Hepatic stellate cell (primary cell): ENCODE data around the gene CHTF18.

ENCODE experiments used
- DNase-seq: peaks from one replicate; pipeline ENCODE4 v3.0.0; 2011; ENCODE audit warnings: low spot score

CHTF18 gene

DNA sequence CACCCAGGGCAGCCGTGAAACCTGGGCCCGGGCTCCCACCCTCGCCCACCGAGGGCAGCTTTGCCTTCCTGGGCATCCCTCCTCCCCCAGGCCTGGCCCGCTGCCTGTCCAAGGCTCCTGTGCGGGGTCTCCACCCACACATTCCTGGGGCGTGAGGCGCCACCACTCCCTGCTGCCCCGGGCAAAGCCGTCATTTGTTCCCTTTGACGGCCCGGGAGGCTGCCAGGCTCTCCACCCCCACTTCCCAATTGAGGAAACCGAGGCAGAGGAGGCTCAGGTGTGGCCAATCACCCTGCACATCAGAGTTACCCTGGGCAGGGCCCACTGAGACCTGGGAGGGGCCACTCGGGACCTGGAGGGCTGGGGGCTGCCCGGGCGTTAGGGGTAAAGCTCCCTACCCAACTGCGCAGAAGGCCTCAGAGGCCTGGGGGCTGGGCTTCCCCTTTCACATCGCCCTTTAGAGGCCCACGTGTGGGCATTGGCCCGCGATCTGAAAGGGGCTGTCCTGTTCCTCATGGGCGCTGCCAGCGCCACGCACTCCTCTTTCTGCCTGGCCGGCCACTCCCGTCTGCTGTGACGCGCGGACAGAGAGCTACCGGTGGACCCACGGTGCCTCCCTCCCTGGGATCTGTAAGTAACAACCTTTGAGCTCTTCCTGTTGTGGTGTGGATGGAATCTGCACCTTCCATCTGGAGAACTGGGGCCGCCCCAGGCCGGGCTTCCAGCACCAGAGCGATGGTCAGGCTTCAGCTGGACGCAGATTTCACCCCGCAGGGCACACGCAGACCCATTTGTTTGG lies 27.7 kb upstream of the CHTF18 start, which contains the start of gene MSLN:
Gene MSLN (plus strand): TSS at position 190 of the 799 bp plus-strand sequence. CDS start 1,947 bp downstream, outside the sequence.
- DNase-seq = no peak

DNA sequence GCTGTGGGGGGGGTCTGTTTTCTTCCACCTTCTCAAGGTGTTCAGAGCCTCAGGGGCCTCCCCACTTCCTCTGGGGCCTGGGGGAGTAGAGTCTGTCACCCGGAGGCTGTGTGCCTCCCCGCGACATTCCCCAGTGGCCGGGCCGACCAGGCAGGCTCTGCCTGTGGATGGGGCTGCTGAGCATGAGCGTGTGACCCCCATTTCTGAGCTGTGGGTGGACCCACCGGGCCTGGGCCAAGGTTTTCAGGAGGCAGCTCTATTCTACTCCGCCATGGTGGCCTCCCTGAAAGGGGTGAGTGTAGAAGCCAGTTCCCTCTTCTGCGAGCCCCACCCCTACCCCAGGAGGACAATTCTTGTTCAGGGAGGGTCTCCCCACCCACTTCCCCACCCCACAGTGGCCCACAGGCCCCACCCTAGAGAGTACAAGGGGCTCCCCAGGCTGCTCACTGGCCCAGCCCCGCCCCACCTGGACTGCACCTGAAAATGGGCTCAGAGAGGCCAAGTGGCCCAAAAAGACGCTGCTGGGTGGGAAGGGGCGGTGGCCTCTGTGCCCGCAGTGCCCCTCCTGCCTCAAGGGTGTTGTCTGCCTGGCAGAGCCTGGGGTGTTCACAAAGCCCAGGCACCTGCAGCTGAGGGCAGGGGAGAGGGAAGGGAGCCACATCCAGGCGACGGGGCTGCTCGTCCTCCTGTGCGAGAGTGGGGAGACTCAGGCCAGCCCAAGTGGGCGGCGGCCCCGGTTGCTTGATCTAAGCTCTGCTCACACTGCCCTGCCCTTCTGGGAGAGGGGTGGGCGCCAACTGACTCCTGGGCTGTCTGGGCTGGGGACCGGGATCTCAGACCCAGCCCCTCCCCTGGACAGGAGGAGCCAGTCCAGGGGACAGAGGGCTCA lies 26.6 kb upstream of the CHTF18 start:
- no peak for DNase-seq

DNA sequence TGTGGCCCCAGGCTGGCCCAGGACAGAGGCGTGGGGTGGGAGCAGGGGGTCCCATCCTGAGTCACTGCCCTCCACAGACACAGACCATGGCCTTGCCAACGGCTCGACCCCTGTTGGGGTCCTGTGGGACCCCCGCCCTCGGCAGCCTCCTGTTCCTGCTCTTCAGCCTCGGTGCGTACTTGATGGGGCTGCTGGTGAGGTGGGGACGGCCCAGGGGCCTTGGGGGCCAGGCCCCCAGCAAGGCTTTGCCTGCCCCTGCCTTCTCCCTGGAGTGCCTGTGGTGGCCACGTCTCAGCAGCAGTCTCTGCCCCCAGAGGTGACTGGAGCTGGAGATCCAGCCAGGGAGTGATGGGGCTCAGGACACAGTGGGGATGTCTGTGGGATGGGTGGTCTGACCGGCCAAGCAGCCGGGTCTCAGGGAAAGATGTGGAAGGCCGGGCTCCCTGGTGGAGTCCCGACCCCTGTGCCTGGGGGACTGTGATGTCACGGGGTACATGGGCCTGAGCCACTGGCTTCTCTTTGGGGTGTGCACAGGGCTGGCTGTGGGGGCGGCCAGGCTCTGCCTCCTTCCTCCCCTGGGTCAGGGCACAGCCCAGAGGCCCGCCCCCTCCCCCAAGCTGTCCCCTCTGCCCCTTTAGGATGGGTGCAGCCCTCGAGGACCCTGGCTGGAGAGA lies 25.7 kb upstream of the CHTF18 start:
- DNase-seq = no peak

DNA sequence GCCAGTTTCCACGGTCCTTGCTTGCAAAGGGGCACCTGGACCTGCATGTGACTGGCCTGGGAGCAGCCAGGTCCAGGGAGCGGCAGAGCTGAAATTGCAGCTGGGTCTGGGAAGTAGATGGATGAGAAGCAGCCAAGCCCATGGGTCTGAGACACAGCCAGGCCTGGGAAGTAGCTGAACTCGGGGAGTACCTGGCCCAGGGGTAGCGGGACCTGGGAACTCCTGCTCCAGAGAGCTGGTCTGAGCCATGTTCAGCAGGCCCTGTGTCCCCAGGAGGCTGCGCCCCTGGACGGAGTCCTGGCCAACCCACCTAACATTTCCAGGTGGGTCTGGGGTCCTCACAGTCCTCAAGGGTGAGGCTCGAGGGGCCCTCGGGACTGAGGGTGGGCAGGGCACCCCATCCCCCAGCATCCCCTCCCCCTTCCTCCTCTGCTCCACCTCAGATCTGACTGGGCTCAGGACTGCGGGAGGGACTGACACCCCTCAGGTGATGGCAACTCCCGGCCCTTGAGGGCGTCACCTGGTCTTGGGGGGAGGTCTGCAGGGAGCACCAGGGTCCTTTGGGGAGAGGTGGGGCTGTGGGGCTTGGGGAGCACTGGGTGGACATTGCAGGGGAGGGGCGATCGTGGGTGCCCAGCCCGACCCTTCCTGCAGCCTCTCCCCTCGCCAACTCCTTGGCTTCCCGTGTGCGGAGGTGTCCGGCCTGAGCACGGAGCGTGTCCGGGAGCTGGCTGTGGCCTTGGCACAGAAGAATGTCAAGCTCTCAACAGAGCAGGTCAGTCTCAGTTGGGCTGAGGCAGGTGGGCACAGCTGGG lies 24.8 kb upstream of the CHTF18 start:
- DNase-seq = no peak

DNA sequence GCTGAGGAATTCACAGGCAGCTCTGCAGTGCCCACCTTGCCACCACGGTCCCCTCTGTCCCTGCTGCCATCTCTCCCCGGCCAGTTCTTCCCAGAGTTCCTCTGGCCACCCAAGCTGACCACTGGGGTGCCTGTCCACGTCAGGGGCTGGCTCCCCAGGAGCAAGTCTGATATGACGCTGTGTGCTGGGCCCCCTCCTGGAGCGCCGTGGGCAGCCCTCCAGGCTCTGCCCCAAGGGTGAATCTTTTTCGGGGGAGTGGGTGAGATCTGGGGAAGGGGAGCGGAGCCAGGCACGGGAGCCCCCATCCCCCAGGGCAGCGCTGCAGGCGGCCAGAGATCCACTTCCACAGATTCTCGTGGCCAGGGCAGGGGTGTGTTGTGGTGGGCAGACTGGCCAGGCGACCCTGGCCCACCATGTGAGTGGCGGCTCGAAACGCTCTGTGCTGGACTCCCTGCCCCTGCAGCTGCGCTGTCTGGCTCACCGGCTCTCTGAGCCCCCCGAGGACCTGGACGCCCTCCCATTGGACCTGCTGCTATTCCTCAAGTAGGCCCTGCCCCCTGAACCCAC lies 24.2 kb upstream of the CHTF18 start:
- DNase-seq = no peak

DNA sequence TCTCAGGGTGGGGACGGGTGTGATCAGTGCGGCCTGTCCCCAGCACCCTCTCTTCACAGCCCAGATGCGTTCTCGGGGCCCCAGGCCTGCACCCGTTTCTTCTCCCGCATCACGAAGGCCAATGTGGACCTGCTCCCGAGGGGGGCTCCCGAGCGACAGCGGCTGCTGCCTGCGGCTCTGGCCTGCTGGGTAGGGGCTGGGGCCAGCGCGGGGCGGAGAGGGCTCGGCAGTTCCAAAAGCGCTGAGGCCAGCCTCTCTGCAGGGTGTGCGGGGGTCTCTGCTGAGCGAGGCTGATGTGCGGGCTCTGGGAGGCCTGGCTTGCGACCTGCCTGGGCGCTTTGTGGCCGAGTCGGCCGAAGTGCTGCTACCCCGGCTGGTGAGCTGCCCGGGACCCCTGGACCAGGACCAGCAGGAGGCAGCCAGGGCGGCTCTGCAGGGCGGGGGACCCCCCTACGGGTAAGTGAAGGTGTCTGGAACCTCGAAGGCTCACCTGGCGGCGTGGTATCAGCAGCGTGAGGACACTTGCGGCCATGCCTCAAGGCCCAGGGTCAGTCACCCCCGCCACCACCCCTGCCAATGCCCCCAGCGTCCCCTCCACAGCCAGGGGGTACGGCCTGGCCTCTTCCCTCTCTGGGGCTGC lies 23.5 kb upstream of the CHTF18 start:
- no peak for DNase-seq

DNA sequence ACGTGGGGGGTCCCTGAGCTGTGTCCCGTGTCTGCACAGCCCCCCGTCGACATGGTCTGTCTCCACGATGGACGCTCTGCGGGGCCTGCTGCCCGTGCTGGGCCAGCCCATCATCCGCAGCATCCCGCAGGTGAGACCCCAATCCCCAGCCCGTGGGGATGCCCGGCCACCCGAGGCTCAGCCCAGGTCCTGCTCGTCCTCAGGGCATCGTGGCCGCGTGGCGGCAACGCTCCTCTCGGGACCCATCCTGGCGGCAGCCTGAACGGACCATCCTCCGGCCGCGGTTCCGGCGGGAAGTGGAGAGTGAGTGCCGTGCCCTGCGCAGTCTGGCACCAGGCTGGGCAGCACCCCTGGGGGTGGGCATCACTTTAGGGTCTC lies 22.9 kb upstream of the CHTF18 start:
- DNase-seq = no peak

DNA sequence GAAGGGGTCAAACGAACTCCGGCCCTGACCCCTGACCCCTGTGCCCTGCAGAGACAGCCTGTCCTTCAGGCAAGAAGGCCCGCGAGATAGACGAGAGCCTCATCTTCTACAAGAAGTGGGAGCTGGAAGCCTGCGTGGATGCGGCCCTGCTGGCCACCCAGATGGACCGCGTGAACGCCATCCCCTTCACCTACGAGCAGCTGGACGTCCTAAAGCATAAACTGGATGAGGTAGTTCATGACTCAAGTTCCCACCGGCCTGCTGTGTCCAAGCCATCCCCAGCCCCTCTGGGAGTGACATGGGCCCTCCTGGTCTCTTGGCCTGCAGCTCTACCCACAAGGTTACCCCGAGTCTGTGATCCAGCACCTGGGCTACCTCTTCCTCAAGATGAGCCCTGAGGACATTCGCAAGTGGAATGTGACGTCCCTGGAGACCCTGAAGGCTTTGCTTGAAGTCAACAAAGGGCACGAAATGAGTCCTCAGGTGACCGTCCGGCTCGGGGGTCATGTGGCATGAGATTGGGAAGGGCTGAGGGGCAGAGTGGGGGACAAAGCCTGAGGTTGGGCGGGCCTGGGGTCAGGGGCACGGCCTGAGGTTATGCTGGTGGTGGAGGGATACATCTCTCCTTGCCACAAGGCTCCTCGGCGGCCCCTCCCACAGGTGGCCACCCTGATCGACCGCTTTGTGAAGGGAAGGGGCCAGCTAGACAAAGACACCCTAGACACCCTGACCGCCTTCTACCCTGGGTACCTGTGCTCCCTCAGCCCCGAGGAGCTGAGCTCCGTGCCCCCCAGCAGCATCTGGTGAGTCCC lies 22.2 kb upstream of the CHTF18 start:
- no peak for DNase-seq

DNA sequence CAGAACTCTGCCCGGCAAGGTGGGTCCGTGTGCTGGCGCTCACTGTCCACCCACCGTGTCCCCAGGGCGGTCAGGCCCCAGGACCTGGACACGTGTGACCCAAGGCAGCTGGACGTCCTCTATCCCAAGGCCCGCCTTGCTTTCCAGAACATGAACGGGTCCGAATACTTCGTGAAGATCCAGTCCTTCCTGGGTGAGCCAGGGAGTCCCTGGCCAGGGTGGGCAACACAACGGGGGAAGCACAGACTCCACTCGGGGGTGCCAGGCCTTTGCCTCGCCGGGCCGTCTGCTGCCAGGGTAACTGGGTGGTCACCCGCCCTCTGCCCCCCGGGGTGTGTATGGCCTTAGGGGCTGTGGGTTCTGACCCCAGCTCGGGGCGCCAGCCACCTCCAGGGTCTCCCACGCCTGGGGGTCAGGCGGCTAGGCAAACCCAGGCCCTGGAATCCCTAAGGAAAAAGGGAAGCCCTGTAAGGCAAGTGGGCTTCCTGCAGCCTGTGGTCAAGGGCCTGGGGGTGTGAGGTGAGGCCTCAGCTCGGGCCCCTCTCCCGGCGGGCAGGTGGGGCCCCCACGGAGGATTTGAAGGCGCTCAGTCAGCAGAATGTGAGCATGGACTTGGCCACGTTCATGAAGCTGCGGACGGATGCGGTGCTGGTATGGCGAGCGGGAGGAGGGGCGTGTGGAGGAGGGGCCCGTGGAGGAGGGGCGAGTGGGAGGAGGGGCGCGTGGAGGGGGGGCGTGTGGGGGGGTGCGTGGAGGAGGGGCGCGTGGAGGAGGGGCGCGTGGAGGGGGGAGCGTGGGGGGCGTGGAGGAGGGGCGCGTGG lies 21.4 kb upstream of the CHTF18 start:
- DNase-seq = no peak

DNA sequence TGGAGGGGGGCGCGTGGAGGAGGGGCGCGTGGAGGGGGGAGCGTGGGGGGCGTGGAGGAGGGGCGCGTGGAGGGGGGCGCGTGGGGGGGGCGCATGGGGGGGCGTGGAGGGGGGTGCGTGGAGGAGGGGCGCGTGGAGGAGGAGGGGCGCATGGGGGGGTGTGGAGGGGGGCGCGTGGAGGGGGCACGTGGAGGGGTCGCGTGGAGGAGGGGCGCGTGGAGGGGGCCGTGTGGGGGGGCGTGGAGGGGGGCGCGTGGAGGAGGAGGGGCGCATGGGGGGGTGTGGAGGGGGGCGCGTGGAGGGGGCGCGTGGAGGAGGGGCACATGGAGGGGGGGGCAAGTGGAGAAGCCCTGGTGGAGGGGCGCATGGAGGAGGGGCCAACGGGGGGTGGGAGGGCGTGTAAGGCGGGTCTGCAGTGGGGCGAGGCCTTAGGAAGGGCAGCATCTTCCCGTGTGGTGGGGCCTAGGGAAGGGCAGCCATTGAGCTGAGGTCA lies 20.6 kb upstream of the CHTF18 start:
- DNase-seq = no peak

DNA sequence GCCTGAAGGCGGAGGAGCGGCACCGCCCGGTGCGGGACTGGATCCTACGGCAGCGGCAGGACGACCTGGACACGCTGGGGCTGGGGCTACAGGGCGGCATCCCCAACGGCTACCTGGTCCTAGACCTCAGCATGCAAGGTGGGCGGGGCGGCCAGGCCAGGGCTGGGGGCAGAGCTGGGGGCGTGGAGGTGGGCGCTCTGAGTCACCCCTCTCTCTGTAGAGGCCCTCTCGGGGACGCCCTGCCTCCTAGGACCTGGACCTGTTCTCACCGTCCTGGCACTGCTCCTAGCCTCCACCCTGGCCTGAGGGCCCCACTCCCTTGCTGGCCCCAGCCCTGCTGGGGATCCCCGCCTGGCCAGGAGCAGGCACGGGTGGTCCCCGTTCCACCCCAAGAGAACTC lies 20.0 kb upstream of the CHTF18 start:
- no peak for DNase-seq

DNA sequence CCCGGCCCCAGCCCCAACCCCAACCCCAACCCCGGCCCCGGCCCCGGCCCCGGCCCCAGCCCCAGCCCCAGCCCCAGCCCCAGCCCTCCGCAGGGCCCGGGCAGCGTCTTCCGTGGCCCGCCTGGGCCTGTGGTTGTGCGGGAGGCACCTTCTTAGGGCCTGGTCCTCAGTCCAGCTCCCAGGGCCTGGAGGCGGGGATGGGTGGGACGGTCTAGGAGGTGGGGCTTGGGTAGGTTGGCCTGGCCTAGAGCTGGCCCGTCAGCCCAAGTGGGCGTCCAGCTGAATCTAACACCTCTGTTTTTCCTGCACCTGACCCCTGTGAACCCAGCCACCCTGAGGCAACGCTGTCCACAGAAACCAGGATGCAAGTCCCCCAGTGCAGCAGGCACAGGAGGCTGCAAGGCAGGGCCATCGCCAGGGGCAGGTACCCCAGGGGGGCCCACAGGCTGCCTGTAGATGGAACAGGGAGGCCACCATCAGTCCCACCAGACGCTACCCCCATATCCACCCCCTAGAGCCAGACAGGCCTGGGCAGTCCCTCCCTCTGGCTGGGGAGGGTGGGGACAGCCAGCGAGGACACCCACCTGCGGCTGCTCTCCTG lies 19.1 kb upstream of the CHTF18 start:
- DNase-seq = no peak

DNA sequence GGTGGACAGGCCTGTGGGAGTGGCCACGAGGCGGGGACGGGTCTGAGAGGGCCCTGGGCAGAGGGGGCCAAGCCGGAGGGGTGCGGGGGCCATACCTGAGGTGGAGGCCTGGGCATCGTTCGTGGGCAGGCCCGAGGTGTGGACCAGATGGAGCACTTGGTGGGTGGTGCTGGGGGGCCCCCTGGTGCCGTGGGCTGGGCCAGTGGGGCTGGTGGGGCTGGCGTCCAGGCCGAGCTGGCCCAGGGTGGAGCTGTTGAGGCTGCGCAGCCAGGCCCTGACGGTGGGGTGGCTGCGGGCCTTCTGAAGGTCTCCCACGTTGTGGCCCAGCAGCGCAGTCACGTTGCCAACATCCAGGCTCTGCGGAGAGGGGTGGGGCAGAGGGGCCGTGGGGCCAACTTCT lies 18.5 kb upstream of the CHTF18 start:
- DNase-seq = no peak

DNA sequence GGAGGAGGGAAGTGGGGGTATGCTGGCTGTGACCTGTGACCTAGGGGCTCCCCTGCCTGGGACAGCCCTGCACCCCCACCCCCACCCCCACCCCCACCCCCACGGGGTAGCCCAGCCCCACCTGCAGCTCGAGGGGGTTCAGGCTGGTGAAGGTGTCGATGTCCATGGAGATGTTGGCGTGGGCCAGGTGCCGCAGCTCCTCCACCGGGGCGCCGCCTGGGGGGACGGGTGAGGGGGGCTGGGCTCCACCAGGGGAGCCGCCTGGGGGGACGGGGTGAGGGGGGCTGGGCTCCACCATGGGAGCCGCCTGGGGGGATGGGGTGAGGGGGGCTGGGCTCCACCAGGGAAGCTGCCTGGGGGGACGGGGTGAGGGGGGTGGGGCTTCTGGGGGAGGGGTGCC lies 18.0 kb upstream of the CHTF18 start:
- DNase-seq = no peak

DNA sequence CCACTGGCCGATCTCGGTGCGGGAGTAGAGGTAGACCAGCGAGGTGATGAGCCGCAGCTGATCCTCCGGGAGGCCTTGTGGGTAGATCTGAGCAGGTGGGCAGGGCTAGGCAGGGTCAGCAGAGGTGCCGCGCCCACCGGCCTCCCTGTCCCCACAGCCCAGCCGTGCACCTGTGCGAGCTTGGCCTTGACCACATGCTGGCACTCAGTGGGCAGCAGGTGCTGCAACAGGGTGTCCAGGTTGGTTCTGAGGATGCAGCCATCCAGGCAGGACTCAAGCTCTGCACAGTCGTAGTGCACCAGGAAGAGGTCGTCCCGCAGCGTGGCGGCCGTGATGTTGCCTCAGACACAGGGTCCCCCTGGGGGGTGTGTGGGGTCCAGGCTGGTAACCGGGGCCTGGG lies 15.5 kb upstream of the CHTF18 start:
- no peak for DNase-seq

DNA sequence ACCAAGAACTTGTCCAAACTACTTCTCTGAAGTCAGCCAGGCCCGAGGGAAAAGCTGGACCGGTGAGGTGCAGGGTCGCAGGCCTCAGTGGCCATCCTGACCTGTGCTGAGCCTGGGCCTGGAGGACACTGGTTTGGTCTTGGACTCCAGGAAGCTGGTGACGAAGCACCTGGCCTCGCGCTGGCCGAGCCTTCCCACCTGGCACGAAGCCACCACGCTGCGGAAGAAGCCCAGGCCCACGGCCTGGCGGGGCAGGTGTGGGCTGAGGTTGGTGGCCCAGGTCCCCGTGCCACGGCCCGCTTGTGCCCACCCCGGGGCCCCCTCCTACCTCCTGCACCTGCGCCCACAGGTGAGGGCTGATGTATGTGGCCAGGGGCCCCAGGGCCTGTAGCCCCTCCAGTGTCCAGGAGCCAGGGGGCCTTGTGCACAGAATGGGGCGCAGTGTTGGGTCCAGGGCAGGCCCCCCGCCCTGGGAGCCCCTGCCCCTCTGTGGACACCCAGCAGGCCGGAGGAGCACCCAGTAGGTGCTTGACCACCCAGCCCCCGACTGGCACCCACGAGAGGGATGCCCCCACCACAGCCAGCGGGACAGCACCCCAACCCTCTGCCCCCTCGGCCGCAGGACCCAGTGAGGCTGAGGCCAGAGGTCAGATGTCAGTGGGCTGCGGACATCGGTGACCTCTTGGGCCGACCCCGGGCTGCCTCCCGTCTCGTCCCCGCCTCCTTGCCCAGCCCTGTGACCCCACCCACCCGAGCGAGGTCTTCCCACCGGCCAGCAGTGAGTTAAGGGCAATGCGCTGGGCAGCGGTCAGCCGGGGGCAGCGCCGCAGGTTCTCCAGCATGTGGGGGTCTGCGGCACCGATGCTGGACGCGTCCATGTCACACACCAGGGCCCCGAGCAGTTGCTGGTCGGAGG lies 14.1 kb upstream of the CHTF18 start:
- no peak for DNase-seq

DNA sequence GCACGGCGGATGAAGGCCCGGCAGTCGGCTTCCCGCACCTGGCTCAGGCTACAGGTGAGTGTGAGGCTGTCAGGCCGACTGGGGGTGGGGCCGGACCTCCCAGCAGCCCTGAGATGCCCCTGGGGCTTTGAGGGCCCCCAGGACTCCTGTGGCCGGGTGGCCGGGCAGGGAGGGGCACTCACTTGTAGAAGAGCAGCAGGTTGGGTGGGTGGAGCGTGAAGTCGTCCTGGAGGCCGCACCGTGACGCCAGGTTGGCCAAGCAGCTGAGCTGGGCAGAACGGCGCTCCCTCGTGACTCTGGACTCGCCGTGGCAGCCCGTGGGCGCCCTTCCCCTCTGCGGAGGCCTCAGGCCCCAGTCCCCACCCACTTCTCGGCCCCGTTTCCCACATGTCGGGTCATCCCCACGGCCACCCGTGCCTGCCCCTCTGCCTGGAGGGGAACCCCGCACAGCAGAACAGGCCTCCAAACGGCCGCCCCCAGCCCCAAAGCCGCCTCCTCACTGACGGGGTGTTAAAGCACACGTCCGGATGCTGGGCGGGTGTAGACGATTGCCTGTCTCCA lies 13.1 kb upstream of the CHTF18 start:
- no peak for DNase-seq
